Glutamatergic neuron (in vitro differentiated cells): Measurements from ENCODE around the gene ARGLU1. TPM values are rescaled to one million over a fixed set of nuclear protein-coding genes. Genes with fewer than 3 reads are reported as not detected.
A peak's percentile ranks its signal among the peaks of the same experiment; 100 is the strongest.

Experiments
- DNase-seq: peaks from one replicate; pipeline ENCODE4 v3.0.0; 2022
- H3K27ac Mint-ChIP-seq: one replicate; pipeline ENCODE4 v1.8.0; 2020; ENCODE audit warnings: mild to moderate bottlenecking, mixed read lengths, inconsistent platforms; ENCODE audit not compliant: unreplicated experiment
- H3K27me3 Mint-ChIP-seq: one replicate; pipeline ENCODE4 v1.8.0; 2020; ENCODE audit warnings: mild to moderate bottlenecking, moderate library complexity, mixed read lengths, inconsistent platforms; ENCODE audit not compliant: unreplicated experiment
- H3K36me3 Mint-ChIP-seq: one replicate; pipeline ENCODE4 v1.8.0; 2020; ENCODE audit warnings: mild to moderate bottlenecking, mixed read lengths, inconsistent platforms; ENCODE audit not compliant: unreplicated experiment
- H3K4me1 Mint-ChIP-seq: one replicate; pipeline ENCODE4 v1.8.0; 2020; ENCODE audit warnings: mild to moderate bottlenecking, low read depth, mixed read lengths, inconsistent platforms; ENCODE audit not compliant: unreplicated experiment
- H3K4me3 Mint-ChIP-seq: one replicate; pipeline ENCODE4 v1.8.0; 2020; ENCODE audit warnings: mild to moderate bottlenecking, mixed read lengths, inconsistent platforms; ENCODE audit not compliant: unreplicated experiment
- H3K9me3 Mint-ChIP-seq: one replicate; pipeline ENCODE4 v1.8.0; 2020; ENCODE audit warnings: mild to moderate bottlenecking, moderate library complexity, mixed read lengths, inconsistent platforms; ENCODE audit not compliant: unreplicated experiment
- total RNA-seq: library from RNA; stranded (reverse); fragmentation: NEBNext Ultra II Directional; extraction: Animal tissue kit (Norgen Biotek cat#: 25700); gene quantifications from one replicate; pipeline ENCODE4 v1.2.1, GENCODE V29; 2021; ENCODE audit not compliant: unreplicated experiment
- TF ChIP-seq, protein P1 (sequence below): fragments of 200-600 bp; sonication (generic); IDR thresholded peaks from one replicate; pipeline ENCODE4 v1.5.0; 2021; ENCODE audit not compliant: partially characterized antibody, unreplicated experiment

The ARGLU1 gene
- total RNA-seq, 1 donor from 2014 or later: 129 TPM

DNA sequence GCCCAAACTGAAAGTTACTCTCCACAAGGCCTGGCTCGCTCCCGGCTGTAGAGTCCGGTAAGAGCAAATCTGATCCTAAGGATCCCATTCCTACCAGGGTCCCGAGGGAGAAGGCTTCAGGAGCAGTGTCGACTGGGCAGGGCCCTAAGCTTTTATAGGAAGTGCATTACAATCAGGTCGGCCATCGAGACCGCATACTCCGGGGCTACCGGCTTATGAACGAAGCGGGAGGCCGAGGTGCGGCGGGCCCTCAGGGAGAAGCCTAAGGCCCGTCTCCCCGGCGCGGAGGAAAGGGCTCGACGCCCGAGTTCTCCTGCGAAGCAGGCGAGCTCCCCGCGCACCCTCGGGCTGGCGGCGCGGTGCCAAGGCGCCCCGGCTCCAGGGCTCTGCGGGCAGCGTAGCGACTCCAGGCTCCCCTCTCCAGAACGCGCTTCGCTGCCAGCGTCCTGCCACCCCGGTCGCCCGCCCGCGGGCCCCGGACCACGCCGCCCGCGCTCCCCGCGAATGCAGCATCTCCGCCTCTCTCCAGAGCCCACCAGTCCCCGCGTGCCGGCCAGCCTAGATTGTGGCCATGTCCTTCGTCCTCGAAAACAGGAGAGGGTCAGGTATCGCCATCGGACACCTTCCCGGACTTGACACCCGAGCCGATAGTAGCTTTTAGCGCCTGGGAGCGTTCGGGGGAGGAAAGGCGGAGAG lies 33.8 kb downstream of the ARGLU1 start:
- Mint-ChIP-seq H3K27ac (peak overlapping the region; percentile 77), H3K9me3 (peaks cover 17% of the 10 kb centered on the region), H3K27me3 (peaks cover 7% of the 10 kb centered on the region), H3K4me1 (peaks cover 21% of the 10 kb centered on the region), H3K4me3 (peak overlapping the region; percentile 95), H3K36me3 (no peaks in the 10 kb centered on the region)
- peak; percentile 53 for DNase-seq
- TF ChIP-seq, protein P1, sequence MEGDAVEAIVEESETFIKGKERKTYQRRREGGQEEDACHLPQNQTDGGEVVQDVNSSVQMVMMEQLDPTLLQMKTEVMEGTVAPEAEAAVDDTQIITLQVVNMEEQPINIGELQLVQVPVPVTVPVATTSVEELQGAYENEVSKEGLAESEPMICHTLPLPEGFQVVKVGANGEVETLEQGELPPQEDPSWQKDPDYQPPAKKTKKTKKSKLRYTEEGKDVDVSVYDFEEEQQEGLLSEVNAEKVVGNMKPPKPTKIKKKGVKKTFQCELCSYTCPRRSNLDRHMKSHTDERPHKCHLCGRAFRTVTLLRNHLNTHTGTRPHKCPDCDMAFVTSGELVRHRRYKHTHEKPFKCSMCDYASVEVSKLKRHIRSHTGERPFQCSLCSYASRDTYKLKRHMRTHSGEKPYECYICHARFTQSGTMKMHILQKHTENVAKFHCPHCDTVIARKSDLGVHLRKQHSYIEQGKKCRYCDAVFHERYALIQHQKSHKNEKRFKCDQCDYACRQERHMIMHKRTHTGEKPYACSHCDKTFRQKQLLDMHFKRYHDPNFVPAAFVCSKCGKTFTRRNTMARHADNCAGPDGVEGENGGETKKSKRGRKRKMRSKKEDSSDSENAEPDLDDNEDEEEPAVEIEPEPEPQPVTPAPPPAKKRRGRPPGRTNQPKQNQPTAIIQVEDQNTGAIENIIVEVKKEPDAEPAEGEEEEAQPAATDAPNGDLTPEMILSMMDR: no peak

DNA sequence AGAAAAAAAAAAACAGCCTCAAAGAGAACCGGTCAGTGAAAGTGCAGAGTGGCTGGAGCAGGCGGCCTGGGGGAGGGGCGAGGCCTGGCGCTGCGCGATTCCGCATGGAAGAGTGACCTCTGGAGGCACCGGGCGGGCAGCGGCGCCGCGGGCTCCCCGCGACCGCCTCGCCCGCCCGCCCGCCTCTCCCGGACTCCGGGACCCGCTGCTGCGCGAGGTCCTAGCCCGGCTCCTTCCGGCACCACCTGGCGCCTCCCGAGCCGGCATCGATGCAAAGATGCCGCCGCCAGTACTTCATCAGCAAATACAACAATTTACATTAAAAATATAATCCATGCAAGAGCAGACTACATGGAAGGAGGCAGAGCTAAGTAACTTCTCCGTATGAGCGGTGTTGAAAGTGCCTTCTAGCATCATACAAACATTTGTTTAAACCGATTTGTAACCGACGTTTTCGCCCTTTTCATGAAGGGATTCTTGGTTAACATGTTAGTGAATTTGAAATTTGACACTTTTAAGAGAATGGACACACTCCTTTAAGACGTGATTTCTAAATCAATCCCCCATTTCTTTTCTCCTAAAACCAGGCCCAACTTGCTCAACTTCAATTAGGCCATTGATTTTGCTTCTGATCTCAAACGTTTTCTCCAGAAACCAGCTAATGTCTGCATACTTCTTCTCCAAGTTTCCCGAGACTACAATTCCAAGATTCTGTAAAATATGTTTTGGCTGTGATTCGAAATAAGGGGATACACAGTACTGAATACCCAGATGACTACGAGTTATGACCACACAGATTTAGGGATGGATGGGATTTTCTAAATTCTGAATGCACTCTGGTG lies 34.6 kb downstream of the ARGLU1 start:
- H3K27me3 Mint-ChIP-seq: peaks cover 7% of the 10 kb centered on the region

DNA sequence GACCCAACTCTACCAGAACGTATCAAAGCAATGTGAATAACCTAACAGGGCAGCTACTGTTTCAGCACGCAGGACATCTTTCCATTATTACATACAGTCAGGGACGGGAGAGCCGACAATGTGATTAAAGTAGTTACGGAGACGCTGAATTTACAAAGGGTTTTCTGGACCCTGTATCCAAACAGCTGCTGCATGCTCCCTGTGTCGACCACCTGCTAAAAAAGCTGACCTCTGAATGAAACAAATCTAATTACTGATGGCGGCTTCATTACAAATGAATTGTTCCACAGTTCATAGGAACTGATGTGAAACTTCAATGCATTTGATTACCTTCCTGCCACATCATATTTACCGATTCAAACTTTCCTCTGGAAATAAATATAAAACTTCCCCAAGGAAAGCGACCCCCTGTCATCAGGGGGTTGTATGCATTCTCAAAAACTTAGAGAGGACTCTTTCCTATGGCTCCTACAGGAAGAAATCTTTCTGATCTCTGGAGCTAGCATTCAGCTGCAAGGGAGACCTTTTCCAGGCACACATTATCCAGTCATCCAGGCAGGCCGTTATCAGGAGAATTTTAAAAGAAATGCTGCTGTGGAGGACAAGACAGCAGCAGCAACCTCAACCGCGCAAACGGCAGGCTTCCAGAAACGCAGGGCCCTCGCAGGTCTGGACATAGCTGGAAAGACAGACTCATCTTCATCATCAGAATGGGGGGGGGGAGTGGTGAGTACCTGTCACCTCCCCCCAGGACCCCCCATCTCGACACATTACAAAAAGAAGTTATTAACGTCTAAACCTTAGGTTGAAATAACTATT lies 35.6 kb downstream of the ARGLU1 start:
- peak overlapping the region; percentile 95 for H3K27ac Mint-ChIP-seq
- peak; percentile 28 for DNase-seq
- no peaks in the 10 kb centered on the region for H3K36me3 Mint-ChIP-seq
- H3K4me3 Mint-ChIP-seq: peak overlapping the region; percentile 89
- H3K9me3 Mint-ChIP-seq: peaks cover 17% of the 10 kb centered on the region
- TF ChIP-seq, protein P1: no peak
- peaks cover 22% of the 10 kb centered on the region for H3K4me1 Mint-ChIP-seq
- peaks cover 7% of the 10 kb centered on the region for H3K27me3 Mint-ChIP-seq

More for the DNA sequence above, 34.6 kb downstream of the ARGLU1 start:
- TF ChIP-seq, protein P1: peak; percentile 49
- peak; percentile 95 for DNase-seq
- Mint-ChIP-seq H3K36me3 (no peaks in the 10 kb centered on the region), H3K27ac (peak overlapping the region; percentile 87), H3K9me3 (peaks cover 17% of the 10 kb centered on the region), H3K4me1 (peaks cover 22% of the 10 kb centered on the region), H3K4me3 (peak overlapping the region; percentile 95)

DNA sequence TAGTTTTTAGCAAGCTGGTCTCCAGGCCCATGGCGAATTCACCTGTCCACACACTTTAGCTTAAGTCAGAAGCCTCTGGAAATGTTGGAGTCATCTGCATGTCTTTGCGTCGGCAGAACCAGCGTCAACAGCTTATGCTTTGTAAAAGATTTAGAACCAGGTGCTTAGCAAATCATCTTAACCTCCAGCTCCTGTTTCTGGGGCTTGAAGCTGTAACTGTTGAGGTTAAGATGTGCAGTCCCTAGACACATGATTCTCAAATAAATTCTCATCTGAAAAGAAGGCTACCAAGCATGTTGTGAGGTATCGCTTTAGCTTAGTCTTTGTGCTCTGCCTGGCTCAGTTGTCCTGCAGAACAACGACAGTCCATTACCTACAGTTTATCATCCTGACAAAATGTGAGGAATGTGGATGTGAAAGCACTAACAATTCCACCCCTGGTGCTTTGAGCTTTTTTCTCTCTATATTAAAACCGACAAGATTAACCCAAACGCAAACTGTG lies 36.9 kb downstream of the ARGLU1 start:
- Mint-ChIP-seq H3K4me1 (peaks cover 22% of the 10 kb centered on the region), H3K27ac (no peak overlapping the region), H3K9me3 (peaks cover 12% of the 10 kb centered on the region), H3K36me3 (no peaks in the 10 kb centered on the region), H3K27me3 (peaks cover 4% of the 10 kb centered on the region), H3K4me3 (peak overlapping the region; percentile 89)
- TF ChIP-seq, protein P1: no peak
- no peak for DNase-seq
